ENCODE results near the gene MYBPC3.

The MYBPC3 gene

GRCh38 chr11:47383071-47383470, 30.6 kb upstream of the MYBPC3 start:
- no peak for DNase-seq

- DNase-seq: no peak
Observed at GRCh38 chr11:47380078-47380477, 27.6 kb upstream of the MYBPC3 start.

- no peak for DNase-seq
Observed at GRCh38 chr11:47379317-47379716, 26.8 kb upstream of the MYBPC3 start.

GRCh38 chr11:47378836-47379170, 26.3 kb upstream of the MYBPC3 start:
- DNase-seq: no peak

- no peak for DNase-seq
Observed at GRCh38 chr11:47378010-47378835, 25.7 kb upstream of the MYBPC3 start, which contains the start of gene SPI1. Gene SPI1 (minus strand): TSS chr11:47378547. CDS start chr11:47378353, 194 bp downstream.

- no peak for DNase-seq
Observed at GRCh38 chr11:47377571-47378009, 25.1 kb upstream of the MYBPC3 start.

GRCh38 chr11:47376525-47377371, 24.2 kb upstream of the MYBPC3 start:
- DNase-seq: no peak

GRCh38 chr11:47376107-47376524, 23.6 kb upstream of the MYBPC3 start:
- peak; percentile 47 for DNase-seq

- DNase-seq: no peak
Observed at GRCh38 chr11:47375546-47376085, 23.1 kb upstream of the MYBPC3 start.

GRCh38 chr11:47375020-47375419, 22.5 kb upstream of the MYBPC3 start:
- no peak for DNase-seq

GRCh38 chr11:47374720-47375019, 22.2 kb upstream of the MYBPC3 start:
- DNase-seq: no peak

- DNase-seq: peak; percentile 54
Observed at GRCh38 chr11:47373876-47374719, 21.6 kb upstream of the MYBPC3 start.

- no peak for DNase-seq
Observed at GRCh38 chr11:47372422-47372821, 19.9 kb upstream of the MYBPC3 start.

- no peak for DNase-seq
Observed at GRCh38 chr11:47369676-47370075, 17.2 kb upstream of the MYBPC3 start.

- DNase-seq: no peak
Observed at GRCh38 chr11:47366020-47366490, 13.6 kb upstream of the MYBPC3 start.

- DNase-seq: no peak
Observed at GRCh38 chr11:47361419-47361818, 8.9 kb upstream of the MYBPC3 start.

GRCh38 chr11:47360341-47360740, 7.8 kb upstream of the MYBPC3 start:
- no peak for DNase-seq

- no peak for DNase-seq
Observed at GRCh38 chr11:47359586-47359985, 7.1 kb upstream of the MYBPC3 start.

GRCh38 chr11:47359162-47359561, 6.7 kb upstream of the MYBPC3 start:
- DNase-seq: no peak

GRCh38 chr11:47358731-47359051, 6.2 kb upstream of the MYBPC3 start:
- DNase-seq: no peak

- DNase-seq: no peak
Observed at GRCh38 chr11:47357985-47358730, 5.7 kb upstream of the MYBPC3 start.

GRCh38 chr11:47356998-47357329, 4.5 kb upstream of the MYBPC3 start:
- no peak for DNase-seq

All from kidney glomerular epithelial cell (primary cell).